Spleen (tissue), 11 donors: ENCODE data around the gene ACBD5. TPM values are rescaled to one million over a fixed set of nuclear protein-coding genes. Genes with fewer than 3 reads are reported as not detected.

ENCODE experiments used
- DNase-seq: peaks from one replicate; pipeline ENCODE4 v3.0.0-alpha.2; 2020
- H3K27ac ChIP-seq, 8 donors: fragments of 200-600 bp; sonication (generic) in 7 of 8; 1 replicate in 4 of 8; 2 replicates in 4 of 8; pipeline versions ENCODE4 v1.5.0 to v1.8.0; 2016 to 2021; ENCODE audit warnings: inconsistent platforms in 4 of 8, mild to moderate bottlenecking in 4 of 8, moderate library complexity in 1 of 8
- H3K27me3 ChIP-seq, 7 donors: fragments of 200-600 bp; sonication (generic) in 6 of 7; replicated peaks in 1 of 7; 1 replicate in 4 of 7; 2 replicates in 3 of 7; pipeline versions ENCODE4 v1.5.0 to v1.8.0; 2016 to 2021; ENCODE audit warnings: inconsistent platforms in 3 of 7, mild to moderate bottlenecking in 1 of 7
- H3K36me3 ChIP-seq, 6 donors: fragments of 200-600 bp; sonication (generic) in 5 of 6; 1 replicate in 4 of 6; 2 replicates in 2 of 6; pipeline versions ENCODE4 v1.5.0 to v1.8.0; 2016 to 2021; ENCODE audit warnings: inconsistent platforms in 2 of 6
- H3K4me1 ChIP-seq, 6 donors: fragments of 200-600 bp; sonication (generic) in 5 of 6; 1 replicate in 3 of 6; 2 replicates in 3 of 6; pipeline versions ENCODE4 v1.5.0 to v1.8.0; 2016 to 2021; ENCODE audit warnings: inconsistent platforms in 3 of 6
- H3K4me3 ChIP-seq, 8 donors: fragments of 200-600 bp; sonication (generic) in 7 of 8; 1 replicate in 4 of 8; 2 replicates in 4 of 8; pipeline versions ENCODE4 v1.5.0 to v1.8.0; 2016 to 2021; ENCODE audit warnings: inconsistent platforms in 4 of 8, mild to moderate bottlenecking in 4 of 8, moderate library complexity in 2 of 8
- H3K9me3 ChIP-seq, 8 donors: fragments of 200-600 bp; sonication (generic) in 7 of 8; 1 replicate in 4 of 8; 2 replicates in 4 of 8; pipeline versions ENCODE4 v1.5.0 to v1.8.0; 2016 to 2021; ENCODE audit warnings: inconsistent platforms in 4 of 8
- POLR2A ChIP-seq, 3 donors: fragments of 450-650 bp; IDR thresholded peaks; one replicate each; pipeline ENCODE4 v1.5.1; 2017; ENCODE audit warnings: antibody characterized with exemption in 3 of 3, mild to moderate bottlenecking in 1 of 3
- POLR2AphosphoS5 ChIP-seq, 3 donors: sonication (generic); formaldehyde crosslinking; IDR thresholded peaks; one replicate each; pipeline ENCODE4 v1.5.1; 2017; ENCODE audit warnings: antibody characterized with exemption in 3 of 3
- WGBS, 5 donors: extraction: QIAGEN DNeasy Blood & Tissue Kit in 3 of 5; methylation state at CpG; one replicate each; pipeline versions ENCODE4 v1.1.5 to v1.1.7; 2013 to 2018; 5-methylcytosine and 5-hydroxymethylcytosine counted together
- intact Hi-C: fragments of 100-400 bp; cut with DNase I; formaldehyde crosslinking; loops from one replicate; pipeline ENCODE4 v1.15.0; 2023; ENCODE audit warnings: low total_unique reads
- polyA plus RNA-seq, 3 donors: library from polyadenylated mRNA; stranded (reverse); fragments of 200-250 nt; gene quantifications; one replicate each; pipeline ENCODE4 v1.2.1, GENCODE V29; 2013
- total RNA-seq, 7 donors: library from RNA; depleted of rRNA in 3 of 7; stranded (reverse); fragments of >200 nt in 3 of 7; fragmentation: NEBNext Ultra II Directional in 4 of 7; extraction: Animal tissue kit (Norgen Biotek cat#: 25700) in 4 of 7; gene quantifications; one replicate each; pipeline versions ENCODE4 v1.1.0 to v1.2.1, GENCODE V29; 2016 to 2021
- TF ChIP-seq, protein P1 (sequence below), 11 experiments: fragments of 200-600 bp in 7 of 11; fragments of 450-650 bp in 4 of 11; sonication (generic) in 4 of 11; IDR thresholded peaks in 8 of 11; conservative IDR thresholded peaks in 3 of 11; 1 replicate in 7 of 11; 2 replicates in 4 of 11; pipeline versions ENCODE4 v1.4.0 to v1.8.0; 2016 to 2021; ENCODE audit warnings: antibody characterized with exemption in 11 of 11, inconsistent platforms in 4 of 11, mild to moderate bottlenecking in 1 of 11
- donor health status: healthy with polysubstance abuse.
- donor health status: DM: no; HTN: no; CAD: no; lungs with moderate emphysema.
- donor health status: DM: no; HTN: no; CAD: no.
- donor health status: Bipolar disorder and iron deficiency.
- donor health status: healthy.
- donor health status: DM: no; HTN: no; CAD: no.
- donor health status: DM: yes; HTN: yes; CAD: no.

ACBD5 gene
- total and polyA plus RNA-seq, 10 donors: 7.7 to 31.2 (median 22.2) TPM

DNA sequence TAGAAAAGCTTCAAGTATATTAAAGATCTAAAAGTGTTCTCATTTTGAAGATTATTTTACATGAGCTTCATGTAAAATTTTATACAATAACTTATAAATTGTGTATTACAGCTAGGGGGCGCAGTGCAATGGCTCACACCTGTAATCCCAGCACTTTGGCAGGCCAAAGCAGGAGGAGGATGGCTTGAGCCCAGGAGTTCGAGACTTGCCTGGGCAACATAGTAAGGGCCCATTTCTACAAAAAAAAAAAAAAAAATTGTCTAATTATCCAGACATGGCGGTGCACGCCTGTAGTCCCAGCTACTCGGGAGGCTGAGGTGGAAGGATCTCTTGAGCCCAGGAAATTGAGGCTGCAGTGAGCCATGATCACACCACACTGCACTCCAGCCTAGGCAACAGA lies 16.6 kb downstream of the ACBD5 start:
- DNase-seq: peak; percentile 79
- H3K4me3 ChIP-seq: no peak overlapping the region
- intact Hi-C loops: no loop called here
- WGBS, 5 donors: 69 to 86% (median 80%) methylated on average over 5 of the region's 5 CpGs
- TF ChIP-seq POLR2AphosphoS5 (IDR thresholded peaks at IDR 0.05): no peak
- TF ChIP-seq, protein P1, sequence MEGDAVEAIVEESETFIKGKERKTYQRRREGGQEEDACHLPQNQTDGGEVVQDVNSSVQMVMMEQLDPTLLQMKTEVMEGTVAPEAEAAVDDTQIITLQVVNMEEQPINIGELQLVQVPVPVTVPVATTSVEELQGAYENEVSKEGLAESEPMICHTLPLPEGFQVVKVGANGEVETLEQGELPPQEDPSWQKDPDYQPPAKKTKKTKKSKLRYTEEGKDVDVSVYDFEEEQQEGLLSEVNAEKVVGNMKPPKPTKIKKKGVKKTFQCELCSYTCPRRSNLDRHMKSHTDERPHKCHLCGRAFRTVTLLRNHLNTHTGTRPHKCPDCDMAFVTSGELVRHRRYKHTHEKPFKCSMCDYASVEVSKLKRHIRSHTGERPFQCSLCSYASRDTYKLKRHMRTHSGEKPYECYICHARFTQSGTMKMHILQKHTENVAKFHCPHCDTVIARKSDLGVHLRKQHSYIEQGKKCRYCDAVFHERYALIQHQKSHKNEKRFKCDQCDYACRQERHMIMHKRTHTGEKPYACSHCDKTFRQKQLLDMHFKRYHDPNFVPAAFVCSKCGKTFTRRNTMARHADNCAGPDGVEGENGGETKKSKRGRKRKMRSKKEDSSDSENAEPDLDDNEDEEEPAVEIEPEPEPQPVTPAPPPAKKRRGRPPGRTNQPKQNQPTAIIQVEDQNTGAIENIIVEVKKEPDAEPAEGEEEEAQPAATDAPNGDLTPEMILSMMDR (IDR thresholded peaks at IDR 0.05 in 8 of 11, conservative IDR thresholded peaks at IDR 0.05 in 3 of 11): peak in 9 of 11 experiments; percentile 24 to 62 (median 54)
- no peak overlapping the region for H3K27ac ChIP-seq
- H3K4me1 ChIP-seq: peaks cover 0 to 35% (median 0%) of the 10 kb centered on the region in 6 donors
- H3K27me3 ChIP-seq: no peaks in the 10 kb centered on the region
- H3K9me3 ChIP-seq: no peaks in the 10 kb centered on the region
- H3K36me3 ChIP-seq: peaks cover 0 to 71% (median 45%) of the 10 kb centered on the region in 6 donors

DNA sequence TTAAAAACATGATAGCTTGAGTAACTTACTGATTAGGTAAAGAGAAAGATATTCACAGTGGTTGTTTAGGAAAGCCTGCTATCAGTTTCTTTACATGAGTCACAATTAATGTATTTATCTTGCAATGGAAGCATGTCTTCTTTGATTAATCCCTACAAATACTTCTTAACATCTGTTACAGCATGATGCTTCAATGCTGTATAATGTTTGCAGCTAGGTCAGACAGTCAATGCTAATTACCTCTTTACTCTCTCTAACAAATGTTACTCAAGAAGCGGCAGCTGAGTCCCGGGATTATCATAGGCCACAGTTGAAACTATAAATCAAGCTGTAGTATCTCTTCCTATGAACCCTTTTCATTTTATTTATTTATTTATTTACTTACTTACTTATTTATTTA lies 33.2 kb downstream of the ACBD5 start:
- DNase-seq: no peak
- Histone ChIP-seq H3K4me3 (no peak overlapping the region), H3K9me3 (no peaks in the 10 kb centered on the region), H3K36me3 (peaks cover 0 to 100% (median 98%) of the 10 kb centered on the region in 6 donors), H3K4me1 (no peaks in the 10 kb centered on the region), H3K27ac (no peak overlapping the region), H3K27me3 (no peaks in the 10 kb centered on the region)
- intact Hi-C loops: no loop called here
- TF ChIP-seq POLR2AphosphoS5 (IDR thresholded peaks at IDR 0.05) (no peak), POLR2A (IDR thresholded peaks at IDR 0.05) (no peak)
- TF ChIP-seq, protein P1 (IDR thresholded peaks at IDR 0.05 in 8 of 11, conservative IDR thresholded peaks at IDR 0.05 in 3 of 11): no peak
- WGBS, 5 donors: 97 to 100% (median 98%) methylated on average over 2 of the region's 2 CpGs

DNA sequence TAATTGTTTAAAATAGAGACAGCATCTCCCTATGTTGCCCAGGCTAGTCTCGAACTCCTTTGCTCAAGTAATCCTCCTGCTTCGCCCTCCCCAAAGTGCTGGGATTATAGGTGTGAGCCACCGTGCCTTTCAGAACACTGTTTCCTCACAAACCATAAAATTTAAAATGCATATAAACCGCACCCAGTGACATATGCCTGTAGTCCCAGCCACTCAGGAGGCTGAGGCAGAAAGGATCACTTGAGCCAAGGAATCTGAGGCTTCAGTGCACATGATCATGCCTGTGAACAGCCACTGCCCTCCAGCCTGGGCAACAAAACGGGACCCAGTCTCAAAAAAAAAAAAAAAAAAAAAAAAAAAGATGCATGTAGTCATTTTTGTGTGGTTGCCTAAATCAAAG lies 36.8 kb downstream of the ACBD5 start:
- peaks cover 0 to 100% (median 94%) of the 10 kb centered on the region in 6 donors for H3K36me3 ChIP-seq
- no peaks in the 10 kb centered on the region for H3K4me1 ChIP-seq
- intact Hi-C loops: no loop called here
- no peak for DNase-seq
- no peaks in the 10 kb centered on the region for H3K27me3 ChIP-seq
- H3K27ac ChIP-seq: no peak overlapping the region
- whole genome bisulfite sequencing, 5 donors: 76 to 98% (median 86%) methylated on average over 5 of the region's 5 CpGs
- TF ChIP-seq POLR2AphosphoS5 (IDR thresholded peaks at IDR 0.05) (no peak), POLR2A (IDR thresholded peaks at IDR 0.05) (no peak)
- TF ChIP-seq, protein P1 (IDR thresholded peaks at IDR 0.05 in 8 of 11, conservative IDR thresholded peaks at IDR 0.05 in 3 of 11): no peak
- H3K9me3 ChIP-seq: no peaks in the 10 kb centered on the region
- no peak overlapping the region for H3K4me3 ChIP-seq

DNA sequence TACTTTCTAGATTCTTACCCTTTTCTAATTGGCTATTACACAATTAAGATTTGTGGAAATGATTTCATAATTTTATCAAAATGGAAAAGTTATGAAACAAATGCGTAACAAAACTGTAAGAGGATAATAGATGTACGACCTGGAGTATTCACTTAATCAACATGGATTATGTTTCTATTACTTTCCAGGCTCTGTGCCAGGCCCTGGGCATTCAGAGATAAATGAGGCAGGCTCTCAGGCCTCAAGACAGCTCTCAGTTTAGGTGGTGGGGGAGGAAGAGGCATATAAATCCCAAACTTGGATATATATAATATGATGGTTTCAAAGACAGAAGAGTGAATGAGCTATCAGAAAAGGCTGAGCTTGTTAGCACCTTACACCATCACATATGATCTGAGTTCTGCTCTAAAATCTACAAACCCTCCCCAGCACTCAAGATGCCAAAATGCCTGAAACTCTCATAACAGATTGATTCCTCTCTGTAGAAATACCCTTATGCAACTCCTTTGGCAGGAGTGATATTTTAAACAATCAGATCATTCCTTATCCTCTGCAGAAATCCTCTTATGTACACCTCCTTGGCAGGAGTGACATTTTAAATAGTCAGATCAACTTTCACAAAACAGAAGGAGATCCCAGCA lies 42.5 kb downstream of the ACBD5 start:
- no peaks in the 10 kb centered on the region for H3K9me3 ChIP-seq
- TF ChIP-seq POLR2AphosphoS5 (IDR thresholded peaks at IDR 0.05): no peak
- no peak for TF ChIP-seq POLR2A (IDR thresholded peaks at IDR 0.05)
- TF ChIP-seq, protein P1 (IDR thresholded peaks at IDR 0.05 in 8 of 11, conservative IDR thresholded peaks at IDR 0.05 in 3 of 11): no peak
- H3K27ac ChIP-seq: no peak overlapping the region
- no peak overlapping the region for H3K4me3 ChIP-seq
- H3K36me3 ChIP-seq: peaks cover 0 to 91% (median 67%) of the 10 kb centered on the region in 6 donors
- DNase-seq: no peak
- H3K27me3 ChIP-seq: no peaks in the 10 kb centered on the region
- no peaks in the 10 kb centered on the region for H3K4me1 ChIP-seq
- WGBS, 5 donors: 58 to 88% (median 81%) methylated on average over 2 of the region's 2 CpGs
- intact Hi-C loops: no loop called here
